Esophagus squamous epithelium (tissue), 4 donors: ENCODE results near the gene RAB6A.

Experiments used
- POLR2A ChIP-seq, 4 donors: fragments of 450-650 bp; IDR thresholded peaks; one replicate each; pipeline ENCODE4 v1.6.1; 2017; ENCODE audit warnings: antibody characterized with exemption in 4 of 4, mild to moderate bottlenecking in 4 of 4, moderate library complexity in 3 of 4
- TF ChIP-seq, protein P1 (sequence below), 6 experiments: fragments of 450-650 bp in 4 of 6; fragments of 200-600 bp in 2 of 6; sonication (generic) in 2 of 6; IDR thresholded peaks; one replicate each; pipeline ENCODE4 v1.5.1; 2016 to 2019; ENCODE audit warnings: antibody characterized with exemption in 6 of 6, mild to moderate bottlenecking in 4 of 6, moderate library complexity in 4 of 6

DNA sequence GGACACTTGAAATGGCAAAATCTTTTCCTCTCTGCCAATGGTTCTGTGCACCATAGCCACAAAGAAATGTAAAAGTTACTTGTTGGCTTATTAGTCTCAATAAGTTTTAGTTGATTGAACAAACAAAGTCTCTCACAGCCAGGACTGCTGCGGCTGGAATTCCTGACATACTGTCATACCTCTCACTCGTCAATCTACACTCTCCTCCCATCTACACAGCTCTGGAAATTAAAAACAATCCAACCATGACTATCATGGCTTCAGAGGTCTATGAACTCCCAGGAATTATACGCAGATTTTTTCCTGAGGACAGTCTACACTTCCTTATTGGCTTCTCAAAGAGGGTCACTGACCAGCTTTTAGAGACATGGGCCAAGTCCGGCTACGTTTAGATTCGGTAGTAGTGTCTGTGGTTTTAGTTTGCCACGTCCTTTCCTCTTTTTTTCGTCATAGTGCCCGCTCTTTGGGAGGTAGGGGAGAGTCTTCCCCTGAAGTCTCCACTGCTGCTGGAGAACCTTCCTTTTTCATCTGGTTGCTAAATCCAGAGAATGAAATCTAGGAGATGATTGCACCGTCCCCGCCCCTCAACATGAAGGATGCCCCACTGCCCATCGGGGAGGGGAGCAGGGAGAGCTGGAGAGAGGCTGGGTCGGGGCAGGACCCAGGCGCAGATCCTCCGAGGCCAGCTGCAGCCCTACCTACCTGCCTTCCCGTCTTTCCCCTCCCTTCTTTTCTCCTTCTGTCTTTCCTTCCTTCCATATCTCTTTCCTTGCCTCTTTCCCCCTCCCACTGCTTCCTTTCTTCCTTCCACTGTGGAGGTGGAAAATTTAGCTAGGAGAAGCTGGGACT is 115.5 kb downstream of the RAB6A start:
- TF ChIP-seq, protein P1, sequence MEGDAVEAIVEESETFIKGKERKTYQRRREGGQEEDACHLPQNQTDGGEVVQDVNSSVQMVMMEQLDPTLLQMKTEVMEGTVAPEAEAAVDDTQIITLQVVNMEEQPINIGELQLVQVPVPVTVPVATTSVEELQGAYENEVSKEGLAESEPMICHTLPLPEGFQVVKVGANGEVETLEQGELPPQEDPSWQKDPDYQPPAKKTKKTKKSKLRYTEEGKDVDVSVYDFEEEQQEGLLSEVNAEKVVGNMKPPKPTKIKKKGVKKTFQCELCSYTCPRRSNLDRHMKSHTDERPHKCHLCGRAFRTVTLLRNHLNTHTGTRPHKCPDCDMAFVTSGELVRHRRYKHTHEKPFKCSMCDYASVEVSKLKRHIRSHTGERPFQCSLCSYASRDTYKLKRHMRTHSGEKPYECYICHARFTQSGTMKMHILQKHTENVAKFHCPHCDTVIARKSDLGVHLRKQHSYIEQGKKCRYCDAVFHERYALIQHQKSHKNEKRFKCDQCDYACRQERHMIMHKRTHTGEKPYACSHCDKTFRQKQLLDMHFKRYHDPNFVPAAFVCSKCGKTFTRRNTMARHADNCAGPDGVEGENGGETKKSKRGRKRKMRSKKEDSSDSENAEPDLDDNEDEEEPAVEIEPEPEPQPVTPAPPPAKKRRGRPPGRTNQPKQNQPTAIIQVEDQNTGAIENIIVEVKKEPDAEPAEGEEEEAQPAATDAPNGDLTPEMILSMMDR (IDR thresholded peaks at IDR 0.05), result no peak
- TF ChIP-seq POLR2A (IDR thresholded peaks at IDR 0.05), result no peak
